Measurements from ENCODE around the gene DNHD1. TPM values are rescaled to one million over a fixed set of nuclear protein-coding genes. Genes with fewer than 3 reads are reported as not detected.
A peak's percentile ranks its signal among the peaks of the same experiment; 100 is the strongest.

Gene DNHD1
- total RNA-seq, 1 donor: 8.2 TPM

DNA sequence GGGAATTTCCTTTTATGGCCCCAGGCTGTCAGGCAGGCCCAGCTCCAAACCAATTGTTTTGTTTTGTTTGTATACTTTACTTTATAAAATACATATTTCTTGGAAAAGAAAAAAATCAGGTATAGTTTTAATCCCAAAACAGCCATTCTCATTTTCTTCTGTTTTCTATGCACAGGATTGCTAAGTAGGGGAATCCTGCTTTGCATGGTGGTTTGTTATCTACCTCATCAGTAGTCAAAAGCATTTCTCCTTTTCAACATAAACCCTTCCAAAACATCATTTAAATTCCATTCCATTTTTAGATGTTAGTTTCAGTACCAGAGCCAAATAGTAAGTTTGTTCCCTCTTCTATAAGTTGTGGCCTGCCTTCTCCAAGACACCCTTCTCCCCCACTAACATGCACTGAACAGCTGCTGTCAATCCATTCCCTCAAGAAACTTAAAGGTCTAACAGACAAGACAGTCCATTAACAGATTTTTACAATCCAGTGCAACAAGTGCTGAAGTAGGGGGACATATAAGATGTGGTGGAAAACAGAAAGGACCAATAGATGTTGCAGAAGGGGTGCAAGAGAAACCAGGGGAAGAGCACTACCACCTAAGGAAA lies 110.2 kb downstream of the DNHD1 start:
- TF ChIP-seq, protein P1, sequence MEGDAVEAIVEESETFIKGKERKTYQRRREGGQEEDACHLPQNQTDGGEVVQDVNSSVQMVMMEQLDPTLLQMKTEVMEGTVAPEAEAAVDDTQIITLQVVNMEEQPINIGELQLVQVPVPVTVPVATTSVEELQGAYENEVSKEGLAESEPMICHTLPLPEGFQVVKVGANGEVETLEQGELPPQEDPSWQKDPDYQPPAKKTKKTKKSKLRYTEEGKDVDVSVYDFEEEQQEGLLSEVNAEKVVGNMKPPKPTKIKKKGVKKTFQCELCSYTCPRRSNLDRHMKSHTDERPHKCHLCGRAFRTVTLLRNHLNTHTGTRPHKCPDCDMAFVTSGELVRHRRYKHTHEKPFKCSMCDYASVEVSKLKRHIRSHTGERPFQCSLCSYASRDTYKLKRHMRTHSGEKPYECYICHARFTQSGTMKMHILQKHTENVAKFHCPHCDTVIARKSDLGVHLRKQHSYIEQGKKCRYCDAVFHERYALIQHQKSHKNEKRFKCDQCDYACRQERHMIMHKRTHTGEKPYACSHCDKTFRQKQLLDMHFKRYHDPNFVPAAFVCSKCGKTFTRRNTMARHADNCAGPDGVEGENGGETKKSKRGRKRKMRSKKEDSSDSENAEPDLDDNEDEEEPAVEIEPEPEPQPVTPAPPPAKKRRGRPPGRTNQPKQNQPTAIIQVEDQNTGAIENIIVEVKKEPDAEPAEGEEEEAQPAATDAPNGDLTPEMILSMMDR (IDR thresholded peaks at IDR 0.05; ENCODE audit: insufficient read depth, low read length): no peak
- no peak for DNase-seq (ENCODE audit: low read depth)
- H3K4me3 ChIP-seq (ENCODE audit: low read depth, low read length): peak overlapping the region; percentile 23

GRCh38 chr11:6608011-6608410 lies 110.9 kb downstream of the DNHD1 start:
- TF ChIP-seq, protein P1 (IDR thresholded peaks at IDR 0.05; ENCODE audit: insufficient read depth, low read length): no peak
- H3K4me3 ChIP-seq (ENCODE audit: low read depth, low read length): no peak overlapping the region
- DNase-seq (ENCODE audit: low read depth): no peak

- DNase-seq (ENCODE audit: low read depth): no peak
- H3K4me3 ChIP-seq (ENCODE audit: low read depth, low read length): no peak overlapping the region
- TF ChIP-seq, protein P1 (IDR thresholded peaks at IDR 0.05; ENCODE audit: insufficient read depth, low read length): no peak
These were observed 111.8 kb downstream of the DNHD1 start for GRCh38 chr11:6608726-6609501.

DNA sequence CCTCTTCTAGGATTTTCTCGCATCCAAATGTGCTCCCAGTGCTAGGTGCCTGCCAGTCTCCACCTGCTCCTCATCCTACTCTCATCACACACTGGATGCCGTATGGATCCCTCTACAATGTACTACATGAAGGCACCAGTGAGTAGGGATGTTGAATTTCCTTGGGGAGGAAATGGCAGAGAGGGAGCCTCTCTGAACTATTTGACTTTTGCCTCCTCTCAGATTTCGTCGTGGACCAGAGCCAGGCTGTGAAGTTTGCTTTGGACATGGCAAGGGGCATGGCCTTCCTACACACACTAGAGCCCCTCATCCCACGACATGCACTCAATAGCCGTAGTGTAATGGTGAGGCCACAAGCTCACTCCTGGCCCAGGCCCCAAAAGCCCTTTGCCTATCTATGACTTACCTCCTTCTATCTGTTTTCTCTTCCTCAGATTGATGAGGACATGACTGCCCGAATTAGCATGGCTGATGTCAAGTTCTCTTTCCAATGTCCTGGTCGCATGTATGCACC lies 112.5 kb downstream of the DNHD1 start:
- TF ChIP-seq, protein P1 (IDR thresholded peaks at IDR 0.05; ENCODE audit: insufficient read depth, low read length): no peak
- no peak for DNase-seq (ENCODE audit: low read depth)
- H3K4me3 ChIP-seq (ENCODE audit: low read depth, low read length): no peak overlapping the region

DNA sequence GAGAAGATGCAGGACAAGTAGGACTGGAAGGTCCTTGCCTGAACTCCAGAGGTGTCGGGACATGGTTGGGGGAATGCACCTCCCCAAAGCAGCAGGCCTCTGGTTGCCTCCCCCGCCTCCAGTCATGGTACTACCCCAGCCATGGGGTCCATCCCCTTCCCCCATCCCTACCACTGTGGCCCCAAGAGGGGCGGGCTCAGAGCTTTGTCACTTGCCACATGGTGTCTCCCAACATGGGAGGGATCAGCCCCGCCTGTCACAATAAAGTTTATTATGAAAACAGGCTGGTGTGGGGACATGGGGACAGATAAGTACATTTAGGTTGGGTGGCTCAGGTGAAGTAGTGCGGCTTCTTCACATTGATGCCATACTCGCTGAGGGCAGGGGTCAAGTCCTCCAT lies 113.5 kb downstream of the DNHD1 start:
- DNase-seq (ENCODE audit: low read depth): no peak
- peak overlapping the region; percentile 80 for H3K4me3 ChIP-seq (ENCODE audit: low read depth, low read length)
- TF ChIP-seq, protein P1 (IDR thresholded peaks at IDR 0.05; ENCODE audit: insufficient read depth, low read length): no peak

- DNase-seq (ENCODE audit: low read depth): peak; percentile 19
- H3K4me3 ChIP-seq (ENCODE audit: low read depth, low read length): peak overlapping the region; percentile 80
- TF ChIP-seq, protein P1 (IDR thresholded peaks at IDR 0.05; ENCODE audit: insufficient read depth, low read length): no peak
These were observed 114.2 kb downstream of the DNHD1 start for GRCh38 chr11:6611092-6611962.

Data from fibroblast of the aortic adventitia (primary cell).